LNCAP (cell line): Measurements from ENCODE around the gene HDHD5.

Experiments
- TF ChIP-seq, protein P1 (sequence below): fragments of 450-650 bp; IDR thresholded peaks from 2 replicates; pipeline ENCODE4 v1.5.1; 2017; ENCODE audit warnings: mild to moderate bottlenecking

The HDHD5 gene

GRCh38 chr22:17137861-17138425, 21.1 kb downstream of the HDHD5 start:
- TF ChIP-seq, protein P1, sequence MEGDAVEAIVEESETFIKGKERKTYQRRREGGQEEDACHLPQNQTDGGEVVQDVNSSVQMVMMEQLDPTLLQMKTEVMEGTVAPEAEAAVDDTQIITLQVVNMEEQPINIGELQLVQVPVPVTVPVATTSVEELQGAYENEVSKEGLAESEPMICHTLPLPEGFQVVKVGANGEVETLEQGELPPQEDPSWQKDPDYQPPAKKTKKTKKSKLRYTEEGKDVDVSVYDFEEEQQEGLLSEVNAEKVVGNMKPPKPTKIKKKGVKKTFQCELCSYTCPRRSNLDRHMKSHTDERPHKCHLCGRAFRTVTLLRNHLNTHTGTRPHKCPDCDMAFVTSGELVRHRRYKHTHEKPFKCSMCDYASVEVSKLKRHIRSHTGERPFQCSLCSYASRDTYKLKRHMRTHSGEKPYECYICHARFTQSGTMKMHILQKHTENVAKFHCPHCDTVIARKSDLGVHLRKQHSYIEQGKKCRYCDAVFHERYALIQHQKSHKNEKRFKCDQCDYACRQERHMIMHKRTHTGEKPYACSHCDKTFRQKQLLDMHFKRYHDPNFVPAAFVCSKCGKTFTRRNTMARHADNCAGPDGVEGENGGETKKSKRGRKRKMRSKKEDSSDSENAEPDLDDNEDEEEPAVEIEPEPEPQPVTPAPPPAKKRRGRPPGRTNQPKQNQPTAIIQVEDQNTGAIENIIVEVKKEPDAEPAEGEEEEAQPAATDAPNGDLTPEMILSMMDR: no peak

- TF ChIP-seq, protein P1: no peak
Measured at GRCh38 chr22:17137170-17137569, 21.9 kb downstream of the HDHD5 start.

GRCh38 chr22:17135153-17135760, 23.8 kb downstream of the HDHD5 start:
- TF ChIP-seq, protein P1: no peak

GRCh38 chr22:17133137-17133536, 25.9 kb downstream of the HDHD5 start:
- TF ChIP-seq, protein P1: no peak

DNA sequence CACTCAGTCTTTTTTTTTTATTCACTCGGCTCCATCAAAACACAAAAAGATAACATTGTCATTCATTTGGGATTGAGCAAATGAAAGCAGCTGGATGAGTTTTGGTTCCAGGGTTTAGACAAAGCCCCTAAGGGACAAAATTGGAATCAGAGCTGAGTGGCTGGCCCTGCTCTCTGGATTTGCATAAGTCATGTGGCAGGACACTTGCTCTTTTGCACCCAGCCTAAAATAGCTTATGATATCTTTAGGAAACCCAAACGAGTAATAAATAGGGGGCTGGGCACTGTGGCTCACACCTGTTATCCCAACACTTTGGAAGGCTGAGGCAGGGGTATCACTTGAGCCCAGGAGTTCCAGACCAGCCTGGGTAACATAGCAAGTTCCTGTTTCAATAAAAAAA, 27.0 kb downstream of the HDHD5 start:
- TF ChIP-seq, protein P1: no peak

GRCh38 chr22:17131686-17132085, 27.4 kb downstream of the HDHD5 start:
- TF ChIP-seq, protein P1: no peak

- TF ChIP-seq, protein P1: no peak
Measured at GRCh38 chr22:17130199-17130598, 28.9 kb downstream of the HDHD5 start.
